Measurements from ENCODE around the gene MBP. TPM values are rescaled to one million over a fixed set of nuclear protein-coding genes. Genes with fewer than 3 reads are reported as not detected.

MBP gene
- total and polyA plus RNA-seq, 2 donors (not counting 3 experiments of a cell fraction or from before 2014, with no cell fraction given), result 1.7 to 2.3 TPM

DNA sequence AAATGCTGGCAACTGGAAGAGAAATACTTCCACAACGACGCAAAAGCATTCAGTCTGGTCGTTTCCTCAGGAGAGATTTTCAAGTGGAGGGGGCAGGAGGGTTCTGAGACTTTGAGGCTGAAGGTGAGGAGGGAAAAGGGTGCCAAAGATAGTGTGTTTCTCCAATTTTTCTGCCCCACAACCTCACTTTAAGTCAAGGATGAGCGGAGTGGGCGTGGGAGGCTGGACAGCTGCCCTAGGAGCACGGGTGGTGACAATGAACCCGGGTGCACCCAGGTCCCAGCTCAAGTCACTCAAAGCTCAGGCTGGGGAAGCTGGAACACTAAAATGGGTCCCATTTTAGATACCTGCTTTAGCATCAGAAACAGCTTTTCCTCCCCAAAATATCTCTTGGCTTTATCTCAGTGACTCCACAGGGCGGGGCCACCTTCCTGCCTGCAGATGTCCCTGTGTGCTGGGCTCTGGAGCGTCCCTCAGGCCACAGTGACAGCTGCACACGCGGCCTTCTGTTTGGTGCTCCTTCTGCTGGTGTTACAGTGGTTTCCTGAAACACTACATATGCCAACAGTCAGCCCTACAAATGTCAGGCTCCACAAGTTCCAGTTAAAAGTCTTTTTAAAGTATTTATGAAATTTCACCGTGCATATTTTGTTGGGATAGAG is 1.4 kb upstream of the MBP start:
- ChIA-PET CTCF (interaction anchor here (1.1 to 1.8 kb wide), 3 partner anchors 47 to 134 kb away, joined by 3 to 10 read pairs (median 4); no protein-coding TSS in a partner anchor), POLR2A (no interaction called here)
- Histone ChIP-seq H4K20me1 (replicated peaks; ENCODE audit: control insufficient read depth, extremely low read depth, insufficient read depth, low read length) (no peaks in the 10 kb centered on the region), H3K4me3 (replicated peaks in 1 of 3; ENCODE audit: insufficient read depth in 1 of 3, low read depth in 1 of 3, low read length in 3 of 3) (no peak overlapping the region), H3K9me3 (replicated peaks; ENCODE audit: control insufficient read depth, insufficient read depth, low read length) (no peaks in the 10 kb centered on the region), H3K27me3 (ENCODE audit: control insufficient read depth in 2 of 2, insufficient read depth in 2 of 2, low read length in 2 of 2) (peaks cover 4 to 28% of the 10 kb centered on the region in 2 experiments), H3K27ac (ENCODE audit: insufficient read depth, low read depth, low read length) (no peak overlapping the region), H3K4me2 (ENCODE audit: insufficient read depth, low read length) (no peak overlapping the region), H3K9me1 (replicated peaks; ENCODE audit: control insufficient read depth, extremely low read depth, insufficient read depth, low read length) (no peaks in the 10 kb centered on the region), H3K9ac (replicated peaks; ENCODE audit: extremely low read depth, insufficient read depth, low read length) (no peak overlapping the region), H3K79me2 (ENCODE audit: control insufficient read depth, insufficient read depth, low read length) (no peaks in the 10 kb centered on the region), H3K36me3 (ENCODE audit: control insufficient read depth in 2 of 2, extremely low read depth in 1 of 2, insufficient read depth in 2 of 2, low read length in 2 of 2) (no peaks in the 10 kb centered on the region), H3K4me1 (ENCODE audit: control insufficient read depth, extremely low read depth, insufficient read depth, low read length) (peaks cover 13% of the 10 kb centered on the region), H2AFZ (ENCODE audit: low read depth, low read length) (no peak overlapping the region)
- BruUV-seq (replicated peaks), result no TSS peak
- FAIRE-seq (no peak), DNase-seq (ENCODE audit: low read depth, low spot score) (no peak)
- intact Hi-C loops (cut with micrococcal nuclease), result loop anchor here (2.0 to 5.0 kb wide), 4 partner anchors 67 to 132 kb away; no protein-coding TSS in a partner anchor
- TF ChIP-seq CTCF (IDR thresholded peaks at IDR 0.05; ENCODE audit: extremely low read depth in 1 of 2, insufficient read depth in 1 of 2, low read depth in 1 of 2, low read length in 2 of 2), result no peak
- TF ChIP-seq GATA2 (IDR thresholded peaks at IDR 0.05; ENCODE audit: insufficient read depth, insufficient read length, low read depth, low read length), result no peak
- no peak for TF ChIP-seq FOS (IDR thresholded peaks at IDR 0.05; ENCODE audit: borderline replicate concordance, insufficient read depth, low read length)
- no peak for TF ChIP-seq JUN (IDR thresholded peaks at IDR 0.05; ENCODE audit: borderline replicate concordance, insufficient read depth, insufficient read length, low read depth)
- TF ChIP-seq POLR2A (IDR thresholded peaks at IDR 0.05; ENCODE audit: low read depth, low read length), result no peak
- TF ChIP-seq, protein P1, sequence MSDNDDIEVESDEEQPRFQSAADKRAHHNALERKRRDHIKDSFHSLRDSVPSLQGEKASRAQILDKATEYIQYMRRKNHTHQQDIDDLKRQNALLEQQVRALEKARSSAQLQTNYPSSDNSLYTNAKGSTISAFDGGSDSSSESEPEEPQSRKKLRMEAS (IDR thresholded peaks at IDR 0.05; ENCODE audit: insufficient read depth, insufficient read length), result no peak
- no peak for TF ChIP-seq POLR2AphosphoS5 (IDR thresholded peaks at IDR 0.05; ENCODE audit: insufficient read depth, low read depth, low read length)
- no peak for TF ChIP-seq MYC (IDR thresholded peaks at IDR 0.05; ENCODE audit: low read depth, low read length)
- TF ChIP-seq EZH2 (IDR thresholded peaks at IDR 0.05; ENCODE audit: borderline replicate concordance, low read depth, low read length, severe bottlenecking), result no peak
- dilution Hi-C loops (cut with MboI; ENCODE audit: extremely low pct_ligation_motif_present, low sequenced_read_pairs), result no loop called here

Measured in endothelial cell of umbilical vein (primary cell).